CD4-positive, alpha-beta T cell treated with Interleukin-1 beta for 1 hour (primary cell): ENCODE data around the gene CRIP3.
"Not testable (repeated sequence)": the region's sequence is repeated elsewhere in the genome, so short reads cannot be mapped to it uniquely, and the experiment has no call there.

Source experiments
- DNase-seq, 2 donors: peaks; one replicate each; pipeline ENCODE4 v3.0.0-alpha.2; 2020 to 2022

CRIP3 gene

DNA sequence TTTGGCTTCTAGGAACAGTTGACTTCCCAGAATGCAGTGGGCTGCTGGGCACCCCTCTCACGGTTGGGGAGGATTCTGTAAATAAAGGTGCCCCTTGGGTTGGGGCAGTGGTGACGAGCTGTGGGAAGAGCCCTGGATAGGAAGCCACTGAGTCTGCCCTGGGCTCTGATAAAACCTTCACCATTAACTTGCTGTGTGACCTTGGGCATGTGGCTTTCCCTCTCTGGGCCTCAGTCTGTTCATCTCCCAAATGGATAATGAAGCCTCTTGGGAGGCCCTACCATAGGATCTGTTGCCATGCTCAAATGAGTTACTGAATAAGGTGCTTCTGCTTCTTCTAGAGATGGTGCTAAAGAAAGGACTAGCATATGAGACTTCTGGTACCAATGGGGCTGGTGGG lies 3.7 kb downstream of the CRIP3 start:
- DNase-seq = no peak

DNA sequence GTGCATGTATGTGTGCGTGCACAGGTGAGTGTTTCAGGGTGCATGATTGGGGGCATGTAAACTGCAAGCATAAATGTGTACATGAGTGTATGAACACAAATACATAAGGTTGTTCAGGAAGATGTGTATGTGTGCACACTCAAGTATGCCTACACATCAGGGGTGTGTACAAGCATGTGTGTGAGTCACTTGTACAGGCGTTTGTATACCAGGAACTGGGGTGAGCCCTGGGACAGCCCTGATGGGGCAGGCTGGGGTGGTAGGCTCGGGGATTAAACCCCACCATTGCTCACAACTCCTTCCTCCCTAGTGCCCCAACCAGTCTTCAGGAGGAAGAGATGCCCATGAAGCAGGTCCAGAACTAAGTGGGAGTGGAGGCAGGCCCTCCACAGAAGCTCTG lies 4.3 kb downstream of the CRIP3 start:
- DNase-seq = no peak

DNA sequence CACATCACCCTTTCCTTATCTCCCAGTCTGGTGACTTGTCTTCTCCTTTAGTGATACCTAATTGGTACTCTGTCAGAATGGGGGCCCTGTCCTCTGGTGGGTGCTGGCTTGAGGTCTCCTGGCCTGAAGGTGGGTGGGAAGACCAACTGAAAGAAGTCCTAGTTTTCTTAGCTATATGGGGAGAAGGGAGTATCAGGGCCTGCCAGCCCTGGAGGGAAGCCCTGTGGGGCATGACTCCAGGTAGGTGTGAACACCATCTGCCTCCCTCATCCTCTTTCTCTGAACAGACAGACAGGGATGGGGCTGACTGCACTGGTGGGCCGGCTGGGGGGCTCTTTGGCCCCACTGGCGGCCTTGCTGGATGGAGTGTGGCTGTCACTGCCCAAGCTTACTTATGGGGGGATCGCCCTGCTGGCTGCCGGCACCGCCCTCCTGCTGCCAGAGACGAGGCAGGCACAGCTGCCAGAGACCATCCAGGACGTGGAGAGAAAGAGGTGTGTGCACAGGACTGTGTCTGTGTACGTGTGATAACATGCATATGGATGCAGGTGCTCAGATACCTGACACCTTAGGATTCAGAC lies 4.8 kb downstream of the CRIP3 start:
- DNase-seq = no peak

DNA sequence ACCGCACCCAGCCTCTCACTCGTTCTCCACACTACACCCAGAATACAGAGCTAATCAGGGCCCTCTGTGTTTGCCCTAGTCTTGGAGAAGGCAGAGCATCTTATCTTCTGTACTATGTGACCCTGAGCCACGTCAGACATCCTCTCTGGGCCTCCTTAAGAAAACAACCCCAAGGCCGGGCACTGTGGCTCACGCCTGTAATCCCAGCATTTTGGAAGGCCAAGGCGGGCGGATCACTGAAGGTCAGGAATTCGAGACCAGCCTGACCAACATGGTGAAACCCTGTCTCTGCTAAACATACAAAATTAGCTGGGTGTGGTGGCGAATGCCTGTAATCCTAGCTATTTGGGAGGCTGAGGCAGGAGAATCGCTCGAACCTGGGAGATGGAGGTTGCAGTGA lies 5.6 kb downstream of the CRIP3 start:
- not testable (repeated sequence) for DNase-seq

DNA sequence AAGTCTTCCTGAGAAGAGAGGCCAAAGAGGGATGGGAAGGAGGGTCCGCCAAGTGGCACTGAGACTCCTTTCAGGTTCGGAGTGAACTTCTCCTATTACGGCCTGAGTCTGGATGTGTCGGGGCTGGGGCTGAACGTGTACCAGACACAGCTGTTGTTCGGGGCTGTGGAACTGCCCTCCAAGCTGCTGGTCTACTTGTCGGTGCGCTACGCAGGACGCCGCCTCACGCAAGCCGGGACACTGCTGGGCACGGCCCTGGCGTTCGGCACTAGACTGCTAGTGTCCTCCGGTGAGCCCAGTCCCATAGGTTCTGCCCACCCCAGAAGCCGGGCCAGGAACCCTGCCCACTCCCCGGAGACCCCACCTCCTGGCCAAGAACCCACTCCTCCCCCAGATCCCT lies 6.5 kb downstream of the CRIP3 start:
- no peak for DNase-seq

DNA sequence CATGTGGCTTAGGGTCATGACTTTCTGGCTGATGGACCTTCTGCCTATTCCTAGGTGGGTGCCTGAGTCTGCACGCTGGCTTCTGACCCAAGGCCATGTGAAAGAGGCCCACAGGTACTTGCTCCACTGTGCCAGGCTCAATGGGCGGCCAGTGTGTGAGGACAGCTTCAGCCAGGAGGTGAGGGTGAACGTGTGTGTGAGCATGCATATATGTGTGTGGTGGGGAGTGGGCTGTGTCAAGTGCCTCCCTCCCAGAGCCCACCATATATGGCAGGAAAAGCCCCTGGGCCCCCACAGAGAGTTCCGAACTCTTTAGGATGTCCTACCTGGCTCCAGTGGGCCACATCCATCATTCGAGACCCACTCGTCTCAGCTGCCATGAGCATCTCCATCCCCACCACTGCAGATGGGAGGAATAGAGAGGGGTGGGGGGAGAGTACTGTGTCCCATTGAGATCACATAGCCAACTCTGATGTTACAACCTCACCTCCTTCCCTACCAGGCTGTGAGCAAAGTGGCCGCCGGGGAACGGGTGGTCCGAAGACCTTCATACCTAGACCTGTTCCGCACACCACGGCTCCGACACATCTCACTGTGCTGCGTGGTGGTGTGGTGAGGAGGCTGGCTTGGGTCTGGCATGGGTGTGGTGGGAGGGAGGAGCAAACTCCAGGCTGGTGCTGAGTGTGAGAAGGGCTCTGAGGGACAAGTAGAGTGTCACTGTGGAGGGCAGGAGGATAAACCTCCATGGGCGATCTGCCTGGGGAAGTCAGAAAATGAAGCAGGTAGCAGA lies 7.3 kb downstream of the CRIP3 start:
- no peak for DNase-seq

DNA sequence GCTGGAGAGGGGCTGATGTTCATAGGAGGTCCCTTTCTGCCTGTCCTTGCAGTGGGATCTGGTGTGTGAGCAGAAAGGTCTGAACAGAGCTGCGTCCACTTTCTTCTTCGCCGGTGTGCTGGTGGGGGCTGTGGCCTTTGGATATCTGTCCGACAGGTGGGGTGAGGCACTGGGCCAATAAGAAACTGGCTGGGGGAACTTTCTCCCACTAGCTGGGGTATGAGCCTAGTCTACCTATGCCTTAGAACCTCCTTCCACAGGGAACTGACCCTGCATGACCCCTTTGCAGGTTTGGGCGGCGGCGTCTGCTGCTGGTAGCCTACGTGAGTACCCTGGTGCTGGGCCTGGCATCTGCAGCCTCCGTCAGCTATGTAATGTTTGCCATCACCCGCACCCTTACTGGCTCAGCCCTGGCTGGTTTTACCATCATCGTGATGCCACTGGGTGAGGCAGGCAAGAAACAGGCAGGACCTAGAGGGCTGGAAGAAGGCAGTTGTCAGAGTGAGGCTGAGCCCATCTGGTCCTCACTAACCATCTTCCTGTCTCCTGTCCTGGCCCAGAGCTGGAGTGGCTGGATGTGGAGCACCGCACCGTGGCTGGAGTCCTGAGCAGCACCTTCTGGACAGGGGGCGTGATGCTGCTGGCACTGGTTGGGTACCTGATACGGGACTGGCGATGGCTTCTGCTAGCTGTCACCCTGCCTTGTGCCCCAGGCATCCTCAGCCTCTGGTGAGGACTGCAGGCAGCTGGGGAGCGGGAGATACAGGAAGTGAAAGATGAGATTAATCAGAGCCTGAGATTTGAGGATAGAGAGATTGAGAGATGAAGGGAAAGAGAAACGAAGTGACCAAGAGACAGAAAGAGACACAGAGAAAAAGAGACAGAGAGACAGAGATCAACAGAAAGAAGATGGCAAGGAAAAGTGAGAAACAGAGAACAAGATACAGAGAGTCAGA lies 9.0 kb downstream of the CRIP3 start:
- no peak for DNase-seq

DNA sequence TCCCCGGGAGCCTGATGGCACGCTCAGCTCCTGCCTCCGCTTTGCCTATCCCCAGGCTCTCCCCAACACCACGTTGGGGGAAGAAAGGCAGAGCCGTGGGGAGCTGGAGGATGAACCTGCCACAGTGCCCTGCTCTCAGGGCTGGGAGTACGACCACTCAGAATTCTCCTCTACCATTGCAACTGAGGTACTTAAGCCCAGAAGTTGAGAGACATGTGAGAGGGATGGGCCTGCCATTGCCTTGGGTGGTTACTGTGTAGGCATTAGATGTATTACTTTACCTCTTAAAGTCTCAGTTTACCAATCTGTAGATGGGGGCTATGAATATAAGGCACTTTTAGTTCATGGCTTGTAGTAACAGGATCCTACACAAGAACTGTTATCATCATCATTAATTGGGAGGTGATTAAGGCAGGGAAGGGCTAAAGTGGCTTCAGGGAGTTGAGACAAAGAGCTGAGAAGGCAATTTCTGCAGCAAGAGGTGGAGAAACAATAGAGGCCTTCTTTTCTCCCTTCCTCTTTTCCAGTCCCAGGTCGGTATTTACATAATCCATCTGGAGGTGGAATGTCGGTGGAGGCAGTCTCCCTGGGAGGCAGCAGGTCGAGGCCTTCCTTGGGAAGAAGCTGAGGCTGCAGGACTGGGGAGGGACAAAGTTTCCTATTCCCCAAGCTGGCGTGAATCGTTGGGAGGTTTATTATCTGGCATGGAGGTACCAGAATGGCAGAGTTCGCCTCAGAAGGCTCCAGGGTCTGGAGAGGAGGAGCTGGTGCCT lies 9.9 kb downstream of the CRIP3 start:
- DNase-seq = no peak

DNA sequence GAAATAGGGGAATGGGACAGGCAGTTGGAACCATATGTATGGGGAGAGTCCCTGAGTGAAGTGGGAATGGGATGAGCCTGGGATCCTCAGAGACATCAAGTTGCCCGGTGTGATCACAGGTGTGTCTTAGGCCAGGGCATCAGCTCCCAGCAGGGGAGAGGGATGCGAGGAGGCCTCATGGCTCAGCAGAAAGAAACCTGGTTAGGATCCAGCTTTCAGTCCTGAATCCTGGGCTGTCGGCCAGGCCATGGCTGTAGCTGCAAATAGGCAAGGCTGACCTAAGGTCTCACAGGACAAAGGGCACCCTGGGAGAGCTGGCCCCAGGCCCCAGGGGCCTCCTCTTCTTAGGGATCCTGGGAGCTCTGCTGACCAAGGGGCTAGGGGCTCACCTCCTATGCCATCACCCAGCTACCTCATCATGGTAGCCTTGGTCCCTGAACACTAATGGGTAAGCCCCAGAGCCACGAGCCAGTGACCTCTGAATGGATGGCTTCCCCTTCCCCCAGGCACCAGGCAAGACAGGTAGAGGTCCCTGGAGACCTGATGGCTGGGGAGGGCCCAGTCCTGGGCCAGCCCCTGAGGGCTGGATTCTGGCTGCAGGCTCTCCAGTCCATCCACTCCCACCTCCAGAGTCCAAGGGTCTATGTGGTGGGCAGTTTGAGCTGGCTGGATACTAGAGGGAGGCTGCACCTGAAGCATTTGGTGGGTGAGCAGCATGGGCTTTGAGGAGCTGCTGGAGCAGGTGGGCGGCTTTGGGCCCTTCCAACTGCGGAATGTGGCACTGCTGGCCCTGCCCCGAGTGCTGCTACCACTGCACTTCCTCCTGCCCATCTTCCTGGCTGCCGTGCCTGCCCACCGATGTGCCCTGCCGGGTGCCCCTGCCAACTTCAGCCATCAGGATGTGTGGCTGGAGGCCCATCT lies 10.7 kb downstream of the CRIP3 start, which contains the start of gene SLC22A7:
SLC22A7 (plus strand) TSS at position 617 of the 921 bp plus-strand sequence; CDS start at position 716, 99 bp downstream.
- no peak for DNase-seq

DNA sequence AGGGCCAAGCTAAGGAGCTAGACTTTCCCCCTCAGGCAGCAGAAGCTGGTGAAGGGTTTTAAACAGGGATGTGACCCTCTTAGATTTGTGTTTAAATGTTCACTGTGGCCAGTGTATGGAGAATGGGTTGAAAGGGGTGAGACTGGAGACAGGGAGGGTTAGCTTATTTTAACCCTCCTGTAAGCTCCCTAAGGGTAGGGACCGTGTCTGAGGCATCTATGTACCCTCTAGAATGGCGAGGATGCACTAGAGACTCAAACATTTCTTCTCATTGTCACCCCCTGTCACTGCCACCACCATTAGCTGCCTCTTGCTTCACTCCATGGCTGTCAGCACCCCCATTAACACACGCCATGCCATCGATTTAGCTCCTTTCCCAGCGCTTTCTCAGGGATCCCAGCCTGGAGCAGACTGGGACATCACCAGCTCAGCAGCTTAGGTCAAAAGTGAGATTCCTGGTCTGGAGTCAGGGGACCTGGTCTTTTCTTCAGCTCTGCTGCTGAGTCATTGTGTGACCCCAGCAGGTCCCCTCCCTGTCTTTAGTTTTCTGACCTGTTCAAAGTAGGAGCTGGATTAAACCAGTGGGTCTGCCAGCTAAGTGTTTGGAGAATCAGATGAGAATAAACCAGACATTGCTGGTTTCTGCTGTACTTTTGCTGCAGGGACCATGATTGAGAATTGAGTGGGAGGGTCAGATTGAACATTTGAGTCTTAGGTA lies 11.7 kb downstream of the CRIP3 start:
- DNase-seq = no peak

DNA sequence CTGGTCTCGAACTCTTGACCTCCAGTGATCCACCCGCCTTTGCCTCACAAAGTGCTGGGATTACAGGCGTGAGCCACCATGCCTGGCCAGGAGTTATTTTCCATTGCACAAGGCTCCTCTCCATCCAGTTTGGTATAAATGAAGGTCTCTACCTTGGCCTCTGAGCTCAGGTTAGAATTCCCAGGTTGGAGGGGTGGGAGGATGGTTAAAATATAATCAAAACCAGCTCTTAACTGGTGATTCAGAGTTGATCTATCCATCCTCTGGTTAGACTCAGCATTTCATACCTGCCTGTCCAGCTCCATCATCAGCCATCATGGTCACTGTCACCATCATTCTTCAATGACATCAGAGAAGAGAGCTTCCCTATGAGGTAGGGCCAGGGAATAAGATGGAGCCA lies 13.2 kb downstream of the CRIP3 start:
- no peak for DNase-seq

DNA sequence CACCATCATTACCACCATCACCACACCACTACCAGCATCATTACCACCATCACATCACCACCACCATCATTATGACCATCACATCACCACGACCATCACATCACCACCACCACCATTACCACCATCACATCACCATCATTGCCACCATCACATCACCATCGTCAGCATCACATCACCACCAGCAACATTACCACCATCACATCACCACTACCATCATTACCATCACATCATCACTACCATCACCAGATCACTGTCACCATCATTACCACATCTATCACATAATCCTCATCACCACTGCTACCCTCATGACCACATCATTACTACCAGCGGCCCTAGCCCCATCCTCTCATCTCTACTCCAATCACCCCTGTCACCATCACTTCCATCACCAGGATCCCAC lies 14.1 kb downstream of the CRIP3 start:
- DNase-seq = no peak

DNA sequence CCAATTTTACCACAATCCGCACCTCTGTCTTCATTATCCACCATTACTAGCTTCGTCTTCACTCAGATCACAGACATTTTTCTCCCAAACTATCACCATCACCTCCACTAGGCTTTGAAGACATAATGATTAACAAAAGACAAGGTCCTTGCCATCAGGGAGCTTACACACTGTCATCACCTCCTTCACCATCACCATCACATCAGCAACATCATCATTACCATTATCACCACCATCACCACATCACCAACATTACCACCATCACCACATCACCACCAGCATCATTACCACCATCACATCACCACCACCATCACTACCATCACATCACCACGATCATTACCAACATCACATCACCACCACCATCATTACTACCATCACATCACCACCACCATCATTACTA lies 14.9 kb downstream of the CRIP3 start:
- DNase-seq = no peak

DNA sequence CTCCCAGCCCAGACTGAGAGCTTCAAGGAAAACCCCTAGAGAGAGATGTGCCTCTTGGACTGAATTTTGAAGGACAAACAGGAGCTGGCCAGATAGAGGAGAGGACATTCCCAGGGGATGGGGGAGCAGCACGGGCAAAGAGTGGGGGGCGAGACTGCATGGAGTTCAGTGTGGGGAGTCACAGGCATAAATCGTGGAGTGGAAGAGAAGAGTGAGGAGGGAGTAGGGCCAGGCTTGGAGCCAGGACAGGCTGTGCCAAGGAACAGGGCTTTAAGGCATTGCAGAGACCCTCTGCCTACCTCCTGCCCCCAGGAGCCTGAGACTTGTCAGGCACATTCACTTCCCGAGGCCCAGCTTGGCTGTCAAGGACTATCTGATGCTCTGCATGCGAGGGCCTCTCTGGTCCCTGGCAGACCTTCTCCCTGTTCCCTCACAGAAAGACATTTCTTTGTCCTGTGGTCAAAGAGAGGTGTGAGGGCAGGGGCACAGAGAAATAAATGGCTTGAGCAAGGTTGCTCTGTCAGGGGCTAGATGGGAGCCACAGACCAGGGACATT lies 15.8 kb downstream of the CRIP3 start:
- DNase-seq = no peak

DNA sequence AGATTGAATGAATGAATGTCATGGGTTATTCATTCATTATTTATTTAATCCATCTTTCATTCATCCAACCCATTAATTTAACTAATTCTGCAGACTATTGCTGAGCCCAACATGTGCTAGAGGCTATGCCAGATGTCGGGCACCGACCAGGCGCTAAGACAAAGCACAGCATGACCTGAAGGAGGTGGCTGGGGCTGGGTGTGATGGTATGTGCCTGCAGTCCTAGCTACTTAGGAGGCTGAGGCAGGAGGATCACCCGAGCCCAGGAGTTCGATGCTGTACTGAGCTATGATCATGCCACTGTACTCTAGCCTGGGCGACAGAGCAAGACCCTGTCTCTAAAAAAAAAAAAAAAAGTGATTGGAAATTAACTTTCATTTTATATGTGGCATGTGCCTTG lies 16.3 kb downstream of the CRIP3 start:
- no peak for DNase-seq

DNA sequence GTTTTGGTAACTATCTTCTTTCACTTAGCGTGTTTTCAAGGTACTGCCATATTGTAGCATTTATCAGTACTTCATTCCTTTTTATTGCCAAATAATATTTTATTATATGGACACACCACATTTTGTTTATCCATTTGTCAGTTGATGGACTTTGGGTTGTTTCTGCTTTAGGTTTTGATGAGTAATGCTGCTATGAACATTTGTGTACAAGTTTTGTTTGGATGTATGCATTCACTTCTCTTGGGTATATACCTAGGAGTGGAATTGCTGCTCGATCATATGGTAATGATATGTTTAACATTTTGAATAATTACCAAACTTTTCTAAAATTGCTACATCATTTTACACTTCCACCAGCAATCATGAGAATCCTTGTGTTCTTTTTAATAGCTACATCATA lies 16.9 kb downstream of the CRIP3 start:
- no peak for DNase-seq

DNA sequence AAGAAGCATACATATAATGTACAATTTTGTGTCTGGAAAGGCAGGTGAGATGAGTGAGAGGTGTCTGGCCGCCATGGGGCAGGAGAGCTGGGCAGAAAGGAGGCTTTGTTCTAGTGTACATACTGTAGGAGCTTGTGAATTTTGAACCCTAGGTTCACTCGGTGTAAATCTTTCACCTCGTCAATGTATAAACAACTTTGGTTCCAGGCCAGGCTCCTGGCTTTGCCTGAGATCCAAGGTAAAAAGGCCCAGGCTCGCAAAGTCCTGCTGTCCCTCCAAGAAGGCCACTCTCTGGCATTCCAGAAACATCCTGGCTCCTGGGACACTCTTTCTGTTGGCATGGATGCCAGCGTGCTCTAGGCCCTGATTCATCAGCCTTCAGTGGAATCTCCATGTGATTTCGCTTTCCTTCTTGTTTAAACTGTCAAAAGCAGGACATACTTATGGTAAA lies 17.7 kb downstream of the CRIP3 start:
- no peak for DNase-seq

DNA sequence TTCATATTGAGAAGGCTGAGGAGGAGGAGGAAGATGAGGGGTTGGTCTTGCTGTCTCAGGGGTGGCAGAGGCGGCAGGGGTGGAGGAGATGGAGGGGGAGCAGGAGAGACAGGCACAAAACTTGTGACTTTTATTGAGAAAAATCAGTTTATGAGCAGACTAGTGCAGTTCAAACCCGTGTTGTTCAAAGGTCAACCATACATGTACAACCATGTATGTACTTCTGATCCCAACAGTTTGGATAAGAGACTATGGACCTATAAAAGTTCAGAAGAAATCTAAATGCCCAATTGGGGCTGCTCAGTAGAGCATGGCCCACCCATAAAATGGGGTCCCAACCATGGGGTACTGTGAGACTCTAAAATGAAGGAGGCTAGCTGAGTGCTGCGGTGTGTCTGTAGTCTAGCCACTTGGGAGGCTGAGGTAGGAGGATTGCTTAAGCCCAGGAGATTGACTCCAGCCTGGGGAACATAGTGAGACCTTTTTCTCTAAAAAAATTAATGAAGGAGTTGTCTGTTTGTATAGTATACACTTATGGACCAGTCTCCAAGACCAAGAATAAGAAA lies 18.2 kb downstream of the CRIP3 start:
- no peak for DNase-seq

DNA sequence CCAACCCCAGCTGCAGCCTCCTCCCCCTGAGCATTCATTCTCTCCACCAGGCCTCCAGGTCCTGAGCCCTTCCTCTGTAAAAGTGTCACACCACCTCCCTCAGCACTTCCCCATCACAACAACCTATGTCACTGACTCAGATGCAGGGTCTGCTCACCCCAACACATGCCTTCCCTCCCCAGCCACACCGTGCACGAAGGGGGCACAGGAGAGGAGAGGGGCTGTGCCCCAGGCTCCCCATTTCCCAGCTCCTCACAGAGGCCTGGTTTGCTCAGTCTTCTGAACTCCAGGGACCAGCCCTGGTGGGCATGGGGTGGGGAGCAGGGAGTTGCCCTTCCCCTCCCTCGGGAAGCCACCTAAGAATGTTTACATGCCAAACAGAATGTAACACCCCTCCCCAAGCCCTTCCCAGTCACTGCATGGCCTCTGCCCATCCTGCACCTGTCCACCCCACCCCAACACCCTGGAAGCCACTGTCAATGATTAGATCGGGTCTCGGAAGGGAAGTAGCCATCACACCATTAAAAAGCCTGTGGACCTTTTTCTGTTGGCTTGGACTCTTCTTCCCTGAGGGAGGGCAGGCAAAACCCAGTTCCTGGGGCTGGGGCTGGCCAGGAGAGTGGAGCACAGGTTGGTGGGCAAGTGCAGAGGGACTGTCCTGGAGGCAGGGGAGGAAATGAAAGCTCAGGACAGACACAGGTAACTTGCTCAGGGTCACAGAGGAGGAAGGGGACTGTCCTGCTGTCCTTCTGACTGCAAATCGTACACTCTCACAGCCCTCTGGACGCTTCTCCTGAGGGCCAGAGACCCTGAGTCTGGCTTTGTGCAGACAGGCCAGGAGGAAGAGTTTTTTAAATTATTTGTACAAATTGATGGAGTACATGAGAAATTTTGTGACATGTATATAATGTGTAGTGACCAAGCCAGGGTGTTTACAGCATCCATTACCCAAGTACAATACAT lies 20.6 kb downstream of the CRIP3 start:
- DNase-seq = no peak
